ENCODE data around the gene KDR. TPM values are rescaled to one million over a fixed set of nuclear protein-coding genes. Genes with fewer than 3 reads are reported as not detected.

KDR gene
- total RNA-seq, 4 donors from 2014 or later, result 1.9 to 7.5 (median 3.9) TPM

GRCh38 chr4:55036405-55036804 is 89.0 kb downstream of the KDR start:
- H3K9me3 ChIP-seq, result no peaks in the 10 kb centered on the region
- no peak for TF ChIP-seq CTCF (IDR thresholded peaks at IDR 0.05)
- TF ChIP-seq POLR2A (IDR thresholded peaks at IDR 0.05), result no peak
- no peak for TF ChIP-seq POLR2AphosphoS5 (IDR thresholded peaks at IDR 0.05)
- no peak for TF ChIP-seq EP300 (IDR thresholded peaks at IDR 0.05; ENCODE audit: low read depth)
- H3K27ac ChIP-seq, result no peak overlapping the region
- no peak for DNase-seq
- 74% methylated on average over 3 of the region's 3 CpGs; no CpG with 5 or more reads in 1 of the 2 donors for whole genome bisulfite sequencing, 2 donors (ENCODE audit: low coverage in 1 of 2)
- H3K36me3 ChIP-seq, result no peaks in the 10 kb centered on the region
- no peaks in the 10 kb centered on the region for H3K27me3 ChIP-seq
- in situ Hi-C loops (cut with MboI; ENCODE audit: low pct_ligation_motif_present in 1 of 4, low pct_unique_long_range_greater_than_20kb in 1 of 4, low sequenced_read_pairs in 3 of 4), result no loop called here
- no peaks in the 10 kb centered on the region for H3K4me1 ChIP-seq
- intact Hi-C loops (cut with DNase I; ENCODE audit: low total_unique reads), result no loop called here
- H3K4me3 ChIP-seq, result no peak overlapping the region

GRCh38 chr4:55035892-55036291 is 89.5 kb downstream of the KDR start:
- intact Hi-C loops (cut with DNase I; ENCODE audit: low total_unique reads) (no loop called here), in situ Hi-C loops (cut with MboI; ENCODE audit: low pct_ligation_motif_present in 1 of 4, low pct_unique_long_range_greater_than_20kb in 1 of 4, low sequenced_read_pairs in 3 of 4) (no loop called here)
- Histone ChIP-seq H3K9me3 (no peaks in the 10 kb centered on the region), H3K27me3 (no peaks in the 10 kb centered on the region), H3K27ac (no peak overlapping the region), H3K36me3 (no peaks in the 10 kb centered on the region), H3K4me1 (no peaks in the 10 kb centered on the region), H3K4me3 (no peak overlapping the region)
- 39 to 71% methylated on average over 1 of the region's 1 CpG for WGBS, 2 donors (ENCODE audit: low coverage in 1 of 2)
- DNase-seq, result no peak
- TF ChIP-seq CTCF (IDR thresholded peaks at IDR 0.05), result no peak
- TF ChIP-seq EP300 (IDR thresholded peaks at IDR 0.05; ENCODE audit: low read depth), result no peak
- no peak for TF ChIP-seq POLR2A (IDR thresholded peaks at IDR 0.05)
- no peak for TF ChIP-seq POLR2AphosphoS5 (IDR thresholded peaks at IDR 0.05)

- Histone ChIP-seq H3K27ac (no peak overlapping the region), H3K4me3 (no peak overlapping the region), H3K4me1 (no peaks in the 10 kb centered on the region), H3K36me3 (no peaks in the 10 kb centered on the region), H3K9me3 (no peaks in the 10 kb centered on the region), H3K27me3 (no peaks in the 10 kb centered on the region)
- no peak for TF ChIP-seq CTCF (IDR thresholded peaks at IDR 0.05)
- TF ChIP-seq POLR2AphosphoS5 (IDR thresholded peaks at IDR 0.05), result no peak
- no peak for TF ChIP-seq EP300 (IDR thresholded peaks at IDR 0.05; ENCODE audit: low read depth)
- no peak for TF ChIP-seq POLR2A (IDR thresholded peaks at IDR 0.05)
- DNase-seq, result no peak
- in situ Hi-C loops (cut with MboI; ENCODE audit: low pct_ligation_motif_present in 1 of 4, low pct_unique_long_range_greater_than_20kb in 1 of 4, low sequenced_read_pairs in 3 of 4) (no loop called here), intact Hi-C loops (cut with DNase I; ENCODE audit: low total_unique reads) (no loop called here)
- 75 to 77% methylated on average over 5 to 8 of the region's 8 CpGs for WGBS, 2 donors (ENCODE audit: low coverage in 1 of 2)
These were observed 92.1 kb downstream of the KDR start for GRCh38 chr4:55033296-55033695.

GRCh38 chr4:55032788-55033187 is 92.6 kb downstream of the KDR start:
- intact Hi-C loops (cut with DNase I; ENCODE audit: low total_unique reads) (no loop called here), in situ Hi-C loops (cut with MboI; ENCODE audit: low pct_ligation_motif_present in 1 of 4, low pct_unique_long_range_greater_than_20kb in 1 of 4, low sequenced_read_pairs in 3 of 4) (no loop called here)
- Histone ChIP-seq H3K27ac (no peak overlapping the region), H3K4me3 (no peak overlapping the region), H3K36me3 (no peaks in the 10 kb centered on the region), H3K4me1 (no peaks in the 10 kb centered on the region), H3K9me3 (no peaks in the 10 kb centered on the region), H3K27me3 (no peaks in the 10 kb centered on the region)
- 50% methylated on average over 1 of the region's 1 CpG; no CpG with 5 or more reads in 1 of the 2 donors for WGBS, 2 donors (ENCODE audit: low coverage in 1 of 2)
- no peak for TF ChIP-seq POLR2AphosphoS5 (IDR thresholded peaks at IDR 0.05)
- no peak for TF ChIP-seq CTCF (IDR thresholded peaks at IDR 0.05)
- TF ChIP-seq POLR2A (IDR thresholded peaks at IDR 0.05), result no peak
- TF ChIP-seq EP300 (IDR thresholded peaks at IDR 0.05; ENCODE audit: low read depth), result no peak
- DNase-seq, result no peak

Measured in transverse colon (tissue), 4 donors.